H1 (cell line): ENCODE measurements around the gene ZBTB9. TPM values are rescaled to one million over a fixed set of nuclear protein-coding genes. Genes with fewer than 3 reads are reported as not detected.

ENCODE experiments used
- CTCF ChIA-PET: fragments of 300-600 bp; sonication (Branson Sonifier 250); formaldehyde crosslinking; loops from one replicate; lab custom pipeline; 2021; ENCODE audit not compliant: partially characterized antibody; lab: Charles Lee
- POLR2A ChIA-PET: fragments of 300-600 bp; sonication (Branson Sonifier 250); formaldehyde crosslinking; loops from one replicate; lab custom pipeline; 2021; ENCODE audit warnings: inconsistent platforms; ENCODE audit not compliant: partially characterized antibody; lab: Charles Lee
- DNase-seq, 2 experiments: peaks; one replicate each; pipeline versions ENCODE4 v3.0.0 to v3.0.0-alpha.2; 2010 to 2022; ENCODE audit warnings: low spot score in 2 of 2, low read depth in 1 of 2, mixed read lengths in 1 of 2
- FAIRE-seq: peaks from 2 replicates; lab custom pipeline; 2011; peaks lifted over from hg19 to GRCh38; lab: Jason Lieb, UNC
- H2AFZ ChIP-seq: 2 replicates; pipeline ENCODE4 v1.8.1; 2012; ENCODE audit warnings: low read length, inconsistent platforms
- H2AK5ac ChIP-seq: 2 replicates; pipeline ENCODE4 v1.6.1; 2013; ENCODE audit warnings: low read depth, low read length
- H2BK120ac ChIP-seq: replicated peaks from 2 replicates; pipeline ENCODE3; 2013; ENCODE audit warnings: low read depth, low read length, inconsistent platforms
- H2BK12ac ChIP-seq: 2 replicates; pipeline ENCODE4 v1.6.1; 2013; ENCODE audit warnings: low read depth, low read length
- H2BK15ac ChIP-seq: 2 replicates; pipeline ENCODE4 v1.6.1; 2013; ENCODE audit warnings: low read length
- H2BK20ac ChIP-seq: 2 replicates; pipeline ENCODE4 v1.6.1; 2013; ENCODE audit warnings: low read length
- H2BK5ac ChIP-seq: 2 replicates; pipeline ENCODE4 v1.6.1; 2013; ENCODE audit warnings: low read depth, low read length
- H3K14ac ChIP-seq: 2 replicates; pipeline ENCODE4 v1.6.1; 2013; ENCODE audit warnings: inconsistent platforms; ENCODE audit not compliant: insufficient read length
- H3K18ac ChIP-seq: 2 replicates; pipeline ENCODE4 v1.6.1; 2013; ENCODE audit warnings: low read length; ENCODE audit errors: extremely low read depth
- H3K23ac ChIP-seq: 2 replicates; pipeline ENCODE4 v1.6.1; 2013; ENCODE audit warnings: inconsistent platforms; ENCODE audit not compliant: insufficient read length
- H3K23me2 ChIP-seq: 2 replicates; pipeline ENCODE4 v1.6.1; 2013; ENCODE audit warnings: low read depth, low read length
- H3K27ac ChIP-seq: 2 replicates; pipeline ENCODE4 v1.6.1; 2011; ENCODE audit warnings: low read depth, low read length, inconsistent platforms
- H3K27me3 ChIP-seq, 4 experiments: replicated peaks in 1 of 4; 1 replicate in 1 of 4; 2 replicates in 3 of 4; pipeline versions ENCODE4 v1.6.1 to v1.8.1; 2011 to 2013; ENCODE audit warnings: low read length in 3 of 4, mild to moderate bottlenecking in 3 of 4, inconsistent platforms in 2 of 4, mixed read lengths in 2 of 4, moderate library complexity in 1 of 4; ENCODE audit not compliant: control insufficient read depth in 3 of 4, insufficient read depth in 3 of 4; ENCODE audit errors: extremely low read depth in 1 of 4
- H3K36me3 ChIP-seq, 4 experiments: 2 replicates each; pipeline versions ENCODE4 v1.6.1 to v1.8.1; 2011 to 2013; ENCODE audit warnings: mild to moderate bottlenecking in 4 of 4, low read length in 3 of 4, moderate library complexity in 2 of 4, control low read depth in 1 of 4, inconsistent platforms in 1 of 4; ENCODE audit not compliant: insufficient read depth in 4 of 4, control insufficient read depth in 2 of 4
- H3K4ac ChIP-seq: replicated peaks from 2 replicates; pipeline ENCODE3; 2013; ENCODE audit warnings: low read length, low read depth, mixed read lengths, inconsistent platforms; ENCODE audit not compliant: insufficient read length
- H3K4me1 ChIP-seq, 4 experiments: replicated peaks in 1 of 4; 1 replicate in 1 of 4; 2 replicates in 3 of 4; pipeline versions ENCODE4 v1.6.1 to v1.8.1; 2011 to 2013; ENCODE audit warnings: low read length in 3 of 4, inconsistent platforms in 2 of 4, mixed read lengths in 1 of 4; ENCODE audit not compliant: insufficient read depth in 4 of 4, control insufficient read depth in 3 of 4
- H3K4me2 ChIP-seq, 2 experiments: 2 replicates each; pipeline versions ENCODE4 v1.6.1 to v1.8.1; 2011 to 2013; ENCODE audit warnings: low read depth in 2 of 2, low read length in 2 of 2, control low read depth in 1 of 2, inconsistent platforms in 1 of 2, mild to moderate bottlenecking in 1 of 2; ENCODE audit not compliant: insufficient read depth in 1 of 2
- H3K4me3 ChIP-seq, 4 experiments: fragments of 200-600, 300-600 bp in 1 of 4; sonication (generic), shearing (Covaris generic), sonication (Bioruptor Twin) in 1 of 4; 2 replicates each; pipeline versions ENCODE4 v1.5.1 to v1.8.1; 2011 to 2016; ENCODE audit warnings: low read length in 4 of 4, low read depth in 3 of 4, control low read depth in 2 of 4, inconsistent platforms in 2 of 4, mild to moderate bottlenecking in 2 of 4, mixed read lengths in 1 of 4, moderate library complexity in 1 of 4; ENCODE audit not compliant: insufficient read depth in 2 of 4; ENCODE audit errors: extremely low read depth in 1 of 4
- H3K56ac ChIP-seq: replicated peaks from 2 replicates; pipeline ENCODE3; 2013; ENCODE audit warnings: low read depth, mild to moderate bottlenecking, mixed read lengths, low read length, inconsistent platforms; ENCODE audit not compliant: insufficient read length
- H3K79me1 ChIP-seq: 2 replicates; pipeline ENCODE4 v1.6.1; 2013; ENCODE audit warnings: low read depth, low read length, control low read depth
- H3K79me2 ChIP-seq, 2 experiments: 2 replicates each; pipeline versions ENCODE4 v1.6.1 to v1.8.1; 2012 to 2013; ENCODE audit warnings: low read length in 2 of 2, mild to moderate bottlenecking in 2 of 2, inconsistent platforms in 1 of 2; ENCODE audit not compliant: insufficient read depth in 2 of 2, control insufficient read depth in 1 of 2
- H3K9ac ChIP-seq, 4 experiments: replicated peaks in 1 of 4; 1 replicate in 1 of 4; 2 replicates in 3 of 4; pipeline versions ENCODE4 v1.6.1 to v1.8.1; 2011 to 2013; ENCODE audit warnings: low read depth in 3 of 4, low read length in 3 of 4, control low read depth in 2 of 4, mild to moderate bottlenecking in 2 of 4, moderate library complexity in 2 of 4, inconsistent platforms in 1 of 4; ENCODE audit errors: extremely low read depth in 1 of 4
- H3K9me3 ChIP-seq, 2 experiments: 2 replicates each; pipeline versions ENCODE4 v1.6.1 to v1.8.1; 2012 to 2013; ENCODE audit warnings: mild to moderate bottlenecking in 2 of 2, moderate library complexity in 2 of 2, control low read depth in 1 of 2, inconsistent platforms in 1 of 2, low read depth in 1 of 2, low read length in 1 of 2, mixed read lengths in 1 of 2; ENCODE audit not compliant: insufficient read depth in 2 of 2
- H4K20me1 ChIP-seq, 2 experiments: replicated peaks in 1 of 2; 2 replicates each; pipeline versions ENCODE3 to v1.8.1; 2011 to 2013; ENCODE audit warnings: inconsistent platforms in 2 of 2, low read length in 2 of 2, mild to moderate bottlenecking in 1 of 2; ENCODE audit not compliant: insufficient read depth in 2 of 2, control insufficient read depth in 1 of 2
- H4K5ac ChIP-seq: 2 replicates; pipeline ENCODE4 v1.6.1; 2013; ENCODE audit warnings: low read length, low read depth, mixed read lengths, inconsistent platforms; ENCODE audit not compliant: insufficient read length
- H4K8ac ChIP-seq: 2 replicates; pipeline ENCODE4 v1.8.0; 2013; ENCODE audit warnings: mild to moderate bottlenecking, moderate library complexity, low read length, inconsistent platforms; ENCODE audit not compliant: insufficient read depth; ENCODE audit errors: extremely low read depth
- H4K91ac ChIP-seq: replicated peaks from 2 replicates; pipeline ENCODE3; 2013; ENCODE audit warnings: low read length, mixed read lengths, inconsistent platforms; ENCODE audit not compliant: insufficient read length
- BCL11A ChIP-seq, 2 experiments: IDR thresholded peaks; one replicate each; pipeline ENCODE4 v1.6.1; 2011; ENCODE audit warnings: low read depth in 2 of 2, low read length in 2 of 2, mild to moderate bottlenecking in 2 of 2
- CEBPB ChIP-seq: IDR thresholded peaks from 2 replicates; pipeline ENCODE4 v1.6.1; 2012; ENCODE audit warnings: low read depth, low read length
- HDAC2 ChIP-seq, 2 experiments: fragments of 300-600 bp in 1 of 2; sonication (generic) in 1 of 2; IDR thresholded peaks; 2 replicates each; pipeline ENCODE4 v1.6.1; 2011 to 2012; ENCODE audit warnings: low read depth in 2 of 2, low read length in 2 of 2, mild to moderate bottlenecking in 2 of 2, moderate library complexity in 2 of 2, borderline replicate concordance in 1 of 2, inconsistent platforms in 1 of 2
- KDM5A ChIP-seq: fragments of 200-600 bp; IDR thresholded peaks from 2 replicates; pipeline ENCODE4 v1.7.1; 2012; ENCODE audit warnings: mild to moderate bottlenecking, low read length, inconsistent platforms, mixed read lengths
- NRF1 ChIP-seq: IDR thresholded peaks from 2 replicates; pipeline ENCODE4 v1.6.1; 2011; ENCODE audit warnings: mild to moderate bottlenecking, low read depth, low read length, improper control_type of control experiment
- PHF8 ChIP-seq: fragments of 200-600 bp; sonication (generic); conservative IDR thresholded peaks from 2 replicates; pipeline ENCODE4 v1.7.1; 2012; ENCODE audit warnings: low read depth, mild to moderate bottlenecking, inconsistent platforms, low read length, moderate library complexity
- SAP30 ChIP-seq: fragments of 300-600 bp; sonication (generic); IDR thresholded peaks from 2 replicates; pipeline ENCODE4 v1.7.1; 2012; ENCODE audit warnings: low read length, moderate library complexity, mild to moderate bottlenecking, inconsistent platforms; ENCODE audit not compliant: insufficient read depth, insufficient replicate concordance
- TAF7 ChIP-seq: optimal IDR thresholded peaks from 2 replicates; pipeline ENCODE3; 2011; ENCODE audit warnings: low read depth, mild to moderate bottlenecking, inconsistent platforms, low read length, moderate library complexity, borderline replicate concordance
- ZNF274 ChIP-seq: IDR thresholded peaks from 2 replicates; pipeline ENCODE4 v1.7.0; 2012; ENCODE audit warnings: low read length, borderline replicate concordance; ENCODE audit errors: extremely low read depth
- WGBS, 2 experiments: shearing (Covaris generic) in 1 of 2; methylation state at CpG; one replicate each; pipeline versions ENCODE4 v1.1.6 to v1.1.7; 2013 to 2015; ENCODE audit warnings: low lambda C conversion rate in 2 of 2, mixed read lengths in 2 of 2, inconsistent platforms in 1 of 2, low coverage in 1 of 2, missing lambda C conversion rate in 1 of 2; ENCODE audit not compliant: insufficient replicate concordance in 2 of 2, insufficient coverage in 1 of 2, insufficient read length in 1 of 2; ENCODE audit errors: extremely low coverage in 1 of 2, missing lambda C conversion rate in 1 of 2; 5-methylcytosine and 5-hydroxymethylcytosine counted together
- polyA plus RNA-seq, 7 experiments: library from polyadenylated mRNA; depleted of rRNA in 3 of 7; stranded (reverse) in 5 of 7; unstranded in 2 of 7; fragments of >200 nt in 5 of 7; fragments of 200-250 nt in 2 of 7; gene quantifications; 1 replicate in 5 of 7; 2 replicates in 1 of 7; 4 replicates in 1 of 7; pipeline versions ENCODE4 v1.2.1 to v1.2.3, GENCODE V29; 2011 to 2013; ENCODE audit warnings: missing spikeins in 2 of 7, mixed read lengths in 2 of 7
- total RNA-seq: library from RNA; stranded (reverse); fragmentation: NEBNext Ultra II Directional; extraction: Animal tissue kit (Norgen Biotek cat#: 25700); gene quantifications from 2 replicates; pipeline ENCODE4 v1.2.1, GENCODE V29; 2021

The ZBTB9 gene
- total and polyA plus RNA-seq, 2 of the 8 experiments (the other 6 are each of a cell fraction or from before 2014, with no cell fraction given): 16.9 to 20.2 TPM

DNA sequence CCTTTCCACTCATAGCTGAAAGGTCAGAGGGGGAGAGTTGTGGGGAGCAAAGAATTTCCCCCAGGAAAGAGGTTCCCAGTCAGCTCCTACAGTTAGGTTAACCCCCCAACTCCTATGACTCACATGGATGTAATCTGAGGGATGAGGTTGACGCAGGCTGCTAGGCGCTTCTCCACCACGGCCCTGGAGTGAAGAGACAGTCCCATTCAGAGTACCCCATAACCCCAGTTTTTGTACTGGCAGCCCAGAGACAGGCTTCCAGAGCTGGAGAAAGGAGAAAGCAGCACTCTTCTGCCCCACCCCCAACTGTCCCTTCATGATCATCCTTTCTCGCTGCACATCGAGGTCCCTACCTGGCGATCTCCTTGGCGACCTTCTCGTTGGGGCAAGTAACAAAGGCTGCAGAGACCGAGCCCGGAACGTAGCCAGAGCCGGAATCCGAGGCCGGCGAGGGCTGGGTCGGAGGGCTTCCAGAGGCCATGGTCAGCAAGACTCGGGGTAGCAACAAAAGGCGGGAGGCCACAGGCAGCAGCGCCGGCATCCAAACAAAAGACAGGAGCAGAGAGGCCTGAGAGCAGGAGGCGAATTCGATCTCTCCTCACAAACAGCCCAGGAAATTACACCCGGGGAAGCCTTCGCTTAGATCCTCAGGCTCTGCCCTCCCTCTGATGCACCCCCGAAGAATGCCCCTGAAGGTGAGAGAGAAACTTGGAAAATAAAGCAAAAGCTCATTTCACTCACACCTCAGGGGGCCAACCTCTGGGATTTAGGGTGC, 37.1 kb upstream of the ZBTB9 start:
- Histone ChIP-seq H4K8ac (peak overlapping the region; percentile 76; the same call in 1 of the 2 replicates), H3K79me2 (peaks cover 19 to 48% of the 10 kb centered on the region in 2 experiments), H3K27me3 (no peaks in the 10 kb centered on the region), H3K14ac (no peak overlapping the region), H4K20me1 (peaks cover 4 to 17% of the 10 kb centered on the region in 2 experiments), H3K36me3 (peaks cover 7 to 43% (median 29%) of the 10 kb centered on the region in 4 experiments; a peak in 7 of 8 replicates), H2BK120ac (no peak overlapping the region), H3K4ac (no peak overlapping the region), H3K9ac (peak overlapping the region; percentile 75 to 89 (median 86)), H2AK5ac (0 out of 2 replicates have a peak overlapping the region, but pooled peaks have one; percentile 66), H2BK12ac (no peak overlapping the region), H2BK15ac (no peak overlapping the region), H3K56ac (peak overlapping the region; percentile 43), H2BK5ac (peak overlapping the region; percentile 81), H3K4me2 (peak overlapping the region; percentile 89 to 93), H3K4me3 (peak overlapping the region; percentile 75 to 99 (median 93)), H4K91ac (peak overlapping the region; percentile 45), H3K18ac (peak overlapping the region; percentile 72), H3K4me1 (peaks cover 8 to 34% (median 15%) of the 10 kb centered on the region in 4 experiments), H3K79me1 (peaks cover 12% of the 10 kb centered on the region; the same call in 1 of the 2 replicates), H3K9me3 (no peaks in the 10 kb centered on the region), H2BK20ac (no peak overlapping the region), H3K23me2 (peaks cover 21% of the 10 kb centered on the region), H4K5ac (peak overlapping the region; percentile 19), H3K23ac (no peak overlapping the region), H3K27ac (peak overlapping the region; percentile 79), H2AFZ (no peak overlapping the region; the same call in 1 of the 2 replicates)
- ChIA-PET POLR2A (interaction anchor here (0.6 to 4.4 kb wide), 10 partner anchors 9 to 212 kb away, joined by 3 to 82 read pairs (median 6); partner anchors contain the start of genes B3GALT4, RPS18, VPS52 and ZBTB9), CTCF (interaction anchor here (1.3 to 5.7 kb wide), 3 partner anchors 8 to 120 kb away, joined by 3 to 37 read pairs (median 4); no protein-coding TSS in a partner anchor)
- WGBS, 2 experiments: 2% methylated on average over 25 of the region's 25 CpGs; no CpG with 5 or more reads in 1 of the 2 experiments
- FAIRE-seq (no peak), DNase-seq (no peak)
- TF ChIP-seq HDAC2 (IDR thresholded peaks at IDR 0.05; ENCODE audit: borderline replicate concordance in 1 of 2, low read depth in 2 of 2, low read length in 2 of 2) (peak in 1 of 2 experiments; percentile 74; a peak in 1 of 4 replicates), ZNF274 (no peak), CEBPB (no peak), SAP30 (peak; percentile 9), PHF8 (0 out of 2 replicates have a peak, but pooled peaks have one; percentile 54), KDM5A (peak; percentile 51), TAF7 (peak; percentile 5), NRF1 (no peak), BCL11A (IDR thresholded peaks at IDR 0.05; ENCODE audit: low read depth in 2 of 2, low read length in 2 of 2) (no peak)
